Measurements from ENCODE around the gene WBP1L.
"Not testable (repeated sequence)": the region's sequence is repeated elsewhere in the genome, so short reads cannot be mapped to it uniquely, and the experiment has no call there.

WBP1L gene

GRCh38 chr10:102841827-102842345, 98.1 kb downstream of the WBP1L start:
- DNase-seq (ENCODE audit: low spot score): no peak

- DNase-seq (ENCODE audit: low spot score): not testable (repeated sequence)
Observed at GRCh38 chr10:102843139-102843538, 99.4 kb downstream of the WBP1L start.

GRCh38 chr10:102844190-102844776, 100.5 kb downstream of the WBP1L start:
- DNase-seq (ENCODE audit: low spot score): not testable (repeated sequence)

- no peak for DNase-seq (ENCODE audit: low spot score)
Observed at GRCh38 chr10:102845352-102845902, 101.7 kb downstream of the WBP1L start.

- no peak for DNase-seq (ENCODE audit: low spot score)
Observed at GRCh38 chr10:102850025-102850518, 106.3 kb downstream of the WBP1L start.

- DNase-seq (ENCODE audit: low spot score): not testable (repeated sequence)
Observed at GRCh38 chr10:102853237-102853636, 109.5 kb downstream of the WBP1L start.

GRCh38 chr10:102855731-102856436, 112.1 kb downstream of the WBP1L start:
- DNase-seq (ENCODE audit: low spot score): not testable (repeated sequence)

GRCh38 chr10:102856758-102857424, 113.1 kb downstream of the WBP1L start:
- no peak for DNase-seq (ENCODE audit: low spot score)

- no peak for DNase-seq (ENCODE audit: low spot score)
Observed at GRCh38 chr10:102859911-102860310, 116.2 kb downstream of the WBP1L start.

- no peak for DNase-seq (ENCODE audit: low spot score)
Observed at GRCh38 chr10:102863660-102864059, 119.9 kb downstream of the WBP1L start.

GRCh38 chr10:102865620-102866019, 121.9 kb downstream of the WBP1L start:
- DNase-seq (ENCODE audit: low spot score): no peak
